ENCODE data around the gene H1-8.

DNA sequence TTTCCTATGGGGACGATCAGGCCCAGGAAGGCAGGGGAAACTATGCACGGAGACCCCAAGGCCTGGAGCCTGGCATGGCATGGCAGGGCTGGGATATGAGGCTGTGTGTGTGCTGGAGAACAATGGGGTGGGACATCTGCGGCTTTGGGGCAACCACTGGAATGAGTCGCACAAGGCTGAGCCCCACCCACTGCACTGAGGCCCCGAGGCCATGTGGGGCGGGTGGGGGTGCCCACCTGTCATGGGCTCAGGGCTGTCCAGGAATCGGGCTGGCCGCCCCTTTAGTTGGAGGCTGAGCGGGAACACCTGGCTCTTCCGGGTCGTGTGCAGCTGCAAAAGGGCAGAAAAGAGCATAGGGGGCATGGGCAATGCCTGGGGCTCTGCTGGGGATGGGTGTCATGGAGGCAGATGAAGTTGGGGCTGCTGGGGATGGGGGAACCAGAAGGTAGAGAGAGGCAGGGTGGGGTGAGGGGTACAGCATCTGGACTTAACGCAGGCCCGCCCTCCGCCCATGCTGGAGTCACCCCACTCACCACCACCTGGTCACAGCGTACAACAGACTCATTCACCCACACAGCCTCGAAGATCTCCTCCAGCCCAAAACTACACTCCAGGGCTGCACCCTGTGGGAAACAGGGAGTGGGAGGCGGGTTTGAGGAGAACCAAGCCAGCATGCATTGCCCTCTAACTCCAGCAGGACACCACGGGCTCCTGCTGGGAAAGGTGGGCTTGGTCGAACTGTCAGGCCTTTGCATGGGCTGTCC is 32.4 kb downstream of the H1-8 start:
- TF ChIP-seq, protein P1, sequence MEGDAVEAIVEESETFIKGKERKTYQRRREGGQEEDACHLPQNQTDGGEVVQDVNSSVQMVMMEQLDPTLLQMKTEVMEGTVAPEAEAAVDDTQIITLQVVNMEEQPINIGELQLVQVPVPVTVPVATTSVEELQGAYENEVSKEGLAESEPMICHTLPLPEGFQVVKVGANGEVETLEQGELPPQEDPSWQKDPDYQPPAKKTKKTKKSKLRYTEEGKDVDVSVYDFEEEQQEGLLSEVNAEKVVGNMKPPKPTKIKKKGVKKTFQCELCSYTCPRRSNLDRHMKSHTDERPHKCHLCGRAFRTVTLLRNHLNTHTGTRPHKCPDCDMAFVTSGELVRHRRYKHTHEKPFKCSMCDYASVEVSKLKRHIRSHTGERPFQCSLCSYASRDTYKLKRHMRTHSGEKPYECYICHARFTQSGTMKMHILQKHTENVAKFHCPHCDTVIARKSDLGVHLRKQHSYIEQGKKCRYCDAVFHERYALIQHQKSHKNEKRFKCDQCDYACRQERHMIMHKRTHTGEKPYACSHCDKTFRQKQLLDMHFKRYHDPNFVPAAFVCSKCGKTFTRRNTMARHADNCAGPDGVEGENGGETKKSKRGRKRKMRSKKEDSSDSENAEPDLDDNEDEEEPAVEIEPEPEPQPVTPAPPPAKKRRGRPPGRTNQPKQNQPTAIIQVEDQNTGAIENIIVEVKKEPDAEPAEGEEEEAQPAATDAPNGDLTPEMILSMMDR (IDR thresholded peaks at IDR 0.05): no peak
- TF ChIP-seq POLR2A (IDR thresholded peaks at IDR 0.05): no peak
